Measurements from ENCODE around the gene ERC1. TPM values are rescaled to one million over a fixed set of nuclear protein-coding genes. Genes with fewer than 3 reads are reported as not detected.
"Not testable (repeated sequence)": the region's sequence is repeated elsewhere in the genome, so short reads cannot be mapped to it uniquely, and the experiment has no call there.

ERC1 gene
- total RNA-seq, 1 donor from 2014 or later = 79.5 TPM

- H3K9me3 Mint-ChIP-seq (ENCODE audit: unreplicated experiment) = peaks cover 5% of the 10 kb centered on the region
- no peak overlapping the region for H3K4me3 Mint-ChIP-seq (ENCODE audit: unreplicated experiment)
- H3K36me3 Mint-ChIP-seq (ENCODE audit: unreplicated experiment) = peaks cover 17% of the 10 kb centered on the region
- peaks cover 2% of the 10 kb centered on the region for H3K4me1 Mint-ChIP-seq (ENCODE audit: unreplicated experiment)
- DNase-seq (ENCODE audit: extremely low spot score, unreplicated experiment) = no peak
- H3K27ac Mint-ChIP-seq (ENCODE audit: unreplicated experiment) = no peak overlapping the region
- H3K27me3 Mint-ChIP-seq (ENCODE audit: unreplicated experiment) = no peaks in the 10 kb centered on the region
- TF ChIP-seq CTCF (IDR thresholded peaks at IDR 0.05) = no peak
These were observed 347.6 kb downstream of the ERC1 start for GRCh38 chr12:1338483-1339177.

GRCh38 chr12:1339178-1339541 lies 348.1 kb downstream of the ERC1 start:
- H3K9me3 Mint-ChIP-seq (ENCODE audit: unreplicated experiment); H3K27me3 Mint-ChIP-seq (ENCODE audit: unreplicated experiment); H3K4me3 Mint-ChIP-seq (ENCODE audit: unreplicated experiment); H3K27ac Mint-ChIP-seq (ENCODE audit: unreplicated experiment); H3K4me1 Mint-ChIP-seq (ENCODE audit: unreplicated experiment); DNase-seq (ENCODE audit: extremely low spot score, unreplicated experiment): not testable (repeated sequence)
- peaks cover 13% of the 10 kb centered on the region for H3K36me3 Mint-ChIP-seq (ENCODE audit: unreplicated experiment)

GRCh38 chr12:1339618-1340319 lies 348.7 kb downstream of the ERC1 start:
- H3K27ac Mint-ChIP-seq (ENCODE audit: unreplicated experiment) = no peak overlapping the region
- no peak for TF ChIP-seq CTCF (IDR thresholded peaks at IDR 0.05)
- H3K4me3 Mint-ChIP-seq (ENCODE audit: unreplicated experiment) = no peak overlapping the region

GRCh38 chr12:1341270-1341669 lies 350.2 kb downstream of the ERC1 start:
- H3K36me3 Mint-ChIP-seq (ENCODE audit: unreplicated experiment); H3K27me3 Mint-ChIP-seq (ENCODE audit: unreplicated experiment); H3K9me3 Mint-ChIP-seq (ENCODE audit: unreplicated experiment); H3K27ac Mint-ChIP-seq (ENCODE audit: unreplicated experiment); DNase-seq (ENCODE audit: extremely low spot score, unreplicated experiment); H3K4me3 Mint-ChIP-seq (ENCODE audit: unreplicated experiment); H3K4me1 Mint-ChIP-seq (ENCODE audit: unreplicated experiment): not testable (repeated sequence)

More at GRCh38 chr12:1339618-1340319, 348.7 kb downstream of the ERC1 start:
- Mint-ChIP-seq H3K4me1 (ENCODE audit: unreplicated experiment) (peaks cover 2% of the 10 kb centered on the region), H3K36me3 (ENCODE audit: unreplicated experiment) (peaks cover 8% of the 10 kb centered on the region), H3K27me3 (ENCODE audit: unreplicated experiment) (no peaks in the 10 kb centered on the region), H3K9me3 (ENCODE audit: unreplicated experiment) (peaks cover under 1% of the 10 kb centered on the region)
- no peak for DNase-seq (ENCODE audit: extremely low spot score, unreplicated experiment)

GRCh38 chr12:1343422-1343821 lies 352.4 kb downstream of the ERC1 start:
- no peaks in the 10 kb centered on the region for H3K27me3 Mint-ChIP-seq (ENCODE audit: unreplicated experiment)
- H3K27ac Mint-ChIP-seq (ENCODE audit: unreplicated experiment) = no peak overlapping the region
- no peak overlapping the region for H3K4me3 Mint-ChIP-seq (ENCODE audit: unreplicated experiment)
- peaks cover 3% of the 10 kb centered on the region for H3K36me3 Mint-ChIP-seq (ENCODE audit: unreplicated experiment)
- no peaks in the 10 kb centered on the region for H3K9me3 Mint-ChIP-seq (ENCODE audit: unreplicated experiment)
- H3K4me1 Mint-ChIP-seq (ENCODE audit: unreplicated experiment) = peaks cover 7% of the 10 kb centered on the region
- DNase-seq (ENCODE audit: extremely low spot score, unreplicated experiment) = no peak
- no peak for TF ChIP-seq CTCF (IDR thresholded peaks at IDR 0.05)

GRCh38 chr12:1344245-1344644 lies 353.2 kb downstream of the ERC1 start:
- Mint-ChIP-seq H3K27ac (ENCODE audit: unreplicated experiment) (no peak overlapping the region), H3K36me3 (ENCODE audit: unreplicated experiment) (peaks cover 3% of the 10 kb centered on the region), H3K27me3 (ENCODE audit: unreplicated experiment) (no peaks in the 10 kb centered on the region), H3K4me1 (ENCODE audit: unreplicated experiment) (peaks cover 10% of the 10 kb centered on the region), H3K9me3 (ENCODE audit: unreplicated experiment) (no peaks in the 10 kb centered on the region), H3K4me3 (ENCODE audit: unreplicated experiment) (no peak overlapping the region)
- DNase-seq (ENCODE audit: extremely low spot score, unreplicated experiment) = no peak
- no peak for TF ChIP-seq CTCF (IDR thresholded peaks at IDR 0.05)
